Common myeloid progenitor, CD34-positive (primary cell): ENCODE data around the gene TMEM31.
"Not testable (repeated sequence)": the region's sequence is repeated elsewhere in the genome, so short reads cannot be mapped to it uniquely, and the experiment has no call there.

ENCODE experiments used
- CTCF ChIA-PET: fragments of 350-600 bp; sonication (Branson Sonifier 250); formaldehyde crosslinking; loops from one replicate; lab custom pipeline; 2021; ENCODE audit warnings: antibody characterized with exemption; lab: Charles Lee
- POLR2A ChIA-PET: fragments of 350-600 bp; sonication (Branson Sonifier 250); formaldehyde crosslinking; loops from one replicate; lab custom pipeline; 2021; ENCODE audit warnings: antibody characterized with exemption; lab: Charles Lee
- DNase-seq, 3 donors: peaks; one replicate each; pipeline versions ENCODE4 v3.0.0 to v3.0.0-alpha.2; 2013
- H3K27ac ChIP-seq, 2 experiments: 1 replicate in 1 of 2; 2 replicates in 1 of 2; pipeline ENCODE4 v1.7.0; 2013; ENCODE audit warnings: inconsistent platforms in 2 of 2, low read length in 2 of 2, mild to moderate bottlenecking in 2 of 2, low read depth in 1 of 2, moderate library complexity in 1 of 2; ENCODE audit not compliant: severe bottlenecking in 2 of 2, insufficient read depth in 1 of 2, poor library complexity in 1 of 2
- H3K27me3 ChIP-seq, 5 experiments: replicated peaks in 2 of 5; 1 replicate in 3 of 5; 2 replicates in 2 of 5; pipeline versions ENCODE4 v1.6.1 to v1.7.0; 2013; ENCODE audit warnings: low read length in 4 of 5, mild to moderate bottlenecking in 2 of 5, moderate library complexity in 2 of 5, inconsistent platforms in 1 of 5; ENCODE audit not compliant: insufficient read depth in 5 of 5, control insufficient read depth in 4 of 5
- H3K36me3 ChIP-seq, 4 experiments: 1 replicate in 2 of 4; 2 replicates in 2 of 4; pipeline versions ENCODE4 v1.6.1 to v1.7.0; 2013; ENCODE audit warnings: low read length in 3 of 4, control low read depth in 1 of 4, mild to moderate bottlenecking in 1 of 4; ENCODE audit not compliant: control insufficient read depth in 4 of 4, insufficient read depth in 4 of 4
- H3K4me1 ChIP-seq, 4 experiments: 1 replicate in 3 of 4; 2 replicates in 1 of 4; pipeline versions ENCODE4 v1.6.1 to v1.7.1; 2013; ENCODE audit warnings: low read length in 3 of 4, mild to moderate bottlenecking in 3 of 4, control low read depth in 1 of 4, inconsistent platforms in 1 of 4, moderate library complexity in 1 of 4; ENCODE audit not compliant: control insufficient read depth in 4 of 4, insufficient read depth in 4 of 4; ENCODE audit errors: control extremely low read depth in 1 of 4
- H3K4me3 ChIP-seq, 7 experiments: 1 replicate in 4 of 7; 2 replicates in 3 of 7; pipeline versions ENCODE4 v1.5.1 to v1.7.0; 2013; ENCODE audit warnings: mild to moderate bottlenecking in 7 of 7, low read length in 6 of 7, moderate library complexity in 6 of 7, inconsistent platforms in 2 of 7, low read depth in 2 of 7, control low read depth in 1 of 7; ENCODE audit not compliant: insufficient read depth in 4 of 7, control insufficient read depth in 1 of 7; ENCODE audit errors: extremely low read depth in 1 of 7
- H3K9me3 ChIP-seq, 5 experiments: 1 replicate in 4 of 5; 2 replicates in 1 of 5; pipeline versions ENCODE4 v1.6.1 to v1.7.1; 2013; ENCODE audit warnings: low read length in 4 of 5, mild to moderate bottlenecking in 2 of 5, inconsistent platforms in 1 of 5, low read depth in 1 of 5, moderate library complexity in 1 of 5; ENCODE audit not compliant: control insufficient read depth in 4 of 5, insufficient read depth in 2 of 5; ENCODE audit errors: control extremely low read depth in 1 of 5
- WGBS: methylation state at CpG from one replicate; pipeline ENCODE4 v1.1.5; 2013; ENCODE audit not compliant: insufficient coverage; 5-methylcytosine and 5-hydroxymethylcytosine counted together

TMEM31 gene

DNA sequence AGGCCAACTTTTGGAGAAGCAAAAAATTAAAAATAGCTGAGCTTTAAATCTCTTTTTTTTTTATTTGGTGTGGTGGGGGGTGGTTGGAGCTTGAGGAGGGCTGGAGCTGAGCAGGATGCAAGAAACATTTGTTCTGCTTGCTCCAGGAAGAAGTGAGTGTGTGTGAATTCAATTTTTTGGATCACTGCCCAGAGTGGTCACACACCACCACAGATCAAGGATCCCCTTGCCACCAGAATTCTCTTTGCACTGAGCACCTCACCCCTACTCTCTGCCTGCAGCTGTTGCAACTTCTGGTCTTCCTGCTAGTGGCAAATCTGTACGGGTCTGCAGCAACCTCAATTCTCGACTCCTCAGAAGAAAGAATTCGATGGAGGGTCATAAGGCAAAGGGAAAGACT, 46.0 kb downstream of the TMEM31 start:
- no peak overlapping the region for H3K4me3 ChIP-seq
- POLR2A ChIA-PET = interaction anchor here (0.7 kb wide), 1 partner anchor 46 kb away, joined by 3 read pairs; the partner anchor contains the start of gene TMEM31
- CTCF ChIA-PET = interaction anchor here (0.6 kb wide), 1 partner anchor 12 kb away, joined by 3 read pairs; no protein-coding TSS in a partner anchor
- no peaks in the 10 kb centered on the region for H3K27me3 ChIP-seq
- peaks cover 0 to 6% (median 0%) of the 10 kb centered on the region in 5 experiments for H3K9me3 ChIP-seq
- no peak overlapping the region for H3K27ac ChIP-seq
- DNase-seq = peak; percentile 62 to 92 (median 91)
- 42% methylated on average over 3 of the region's 3 CpGs for WGBS
- H3K4me1 ChIP-seq = peaks cover 0 to 18% (median 8%) of the 10 kb centered on the region in 4 experiments
- H3K36me3 ChIP-seq = no peaks in the 10 kb centered on the region

DNA sequence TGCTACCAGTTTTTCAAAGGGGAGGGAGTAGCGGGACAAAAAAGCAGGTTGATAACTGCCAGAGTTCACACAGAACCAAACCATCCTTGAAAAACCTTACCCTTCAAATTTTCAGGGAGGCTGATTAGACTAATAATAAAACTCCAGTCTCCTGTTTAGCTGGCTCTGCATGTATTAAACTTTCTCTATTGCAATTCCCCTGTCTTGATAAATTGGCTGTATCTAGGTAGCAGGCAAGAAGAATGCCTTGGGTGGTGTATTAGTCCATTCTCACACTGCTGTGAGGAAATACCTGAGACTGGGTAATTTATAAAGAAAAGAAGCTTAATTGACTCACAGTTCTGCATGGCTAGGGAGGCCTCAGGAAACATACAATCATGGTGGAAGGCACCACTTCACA, 47.8 kb downstream of the TMEM31 start:
- H3K9me3 ChIP-seq = peaks cover 0 to 6% (median 0%) of the 10 kb centered on the region in 5 experiments
- DNase-seq = no peak
- POLR2A ChIA-PET = no interaction called here
- no peak overlapping the region for H3K27ac ChIP-seq
- H3K4me3 ChIP-seq = no peak overlapping the region
- CTCF ChIA-PET = no interaction called here
- no CpG with 5 or more reads among the region's 1 CpG for WGBS
- H3K36me3 ChIP-seq = no peaks in the 10 kb centered on the region
- H3K4me1 ChIP-seq = peaks cover 0 to 18% (median 8%) of the 10 kb centered on the region in 4 experiments
- H3K27me3 ChIP-seq = peaks cover 0 to 2% (median 0%) of the 10 kb centered on the region in 5 experiments

DNA sequence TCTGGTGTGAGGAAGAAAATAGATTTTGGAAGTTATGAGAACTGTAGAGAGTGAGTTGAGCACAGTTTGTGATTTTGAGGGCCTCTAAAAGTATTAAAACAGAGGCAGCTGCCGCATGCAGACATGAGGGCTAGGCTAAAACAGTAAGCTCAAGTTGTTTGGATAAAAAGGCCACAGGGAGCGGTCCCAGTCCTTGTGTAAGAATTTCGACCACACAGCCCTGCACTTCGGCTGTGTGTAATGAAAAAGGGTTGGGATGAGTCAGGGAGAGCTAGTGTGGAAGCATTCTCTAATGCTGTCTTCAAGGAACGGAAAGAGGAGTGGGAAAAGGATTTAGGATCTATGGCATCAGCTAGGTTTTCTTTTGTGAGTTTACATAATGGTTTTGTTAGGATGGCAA, 52.8 kb downstream of the TMEM31 start:
- H3K9me3 ChIP-seq, H3K27me3 ChIP-seq, H3K36me3 ChIP-seq, POLR2A ChIA-PET, DNase-seq, CTCF ChIA-PET, H3K4me1 ChIP-seq, H3K27ac ChIP-seq, H3K4me3 ChIP-seq: not testable (repeated sequence)
- 89% methylated on average over 4 of the region's 5 CpGs for WGBS
